Subcutaneous adipose tissue (tissue), 4 donors: ENCODE results near the gene MPL. TPM values are rescaled to one million over a fixed set of nuclear protein-coding genes. Genes with fewer than 3 reads are reported as not detected.

Experiments
- total RNA-seq, 4 donors: library from RNA; depleted of rRNA; stranded (reverse); fragments of >200 nt; gene quantifications; one replicate each; pipeline ENCODE4 v1.1.0, GENCODE V29; 2016
- TF ChIP-seq, protein P1 (sequence below): fragments of 450-650 bp; IDR thresholded peaks from one replicate; pipeline ENCODE4 v1.5.1; 2016; ENCODE audit warnings: low read depth, mild to moderate bottlenecking, control low read depth, antibody characterized with exemption, moderate library complexity

MPL gene
- total RNA-seq, 4 donors from 2014 or later: 0.38 TPM; not detected in 3

DNA sequence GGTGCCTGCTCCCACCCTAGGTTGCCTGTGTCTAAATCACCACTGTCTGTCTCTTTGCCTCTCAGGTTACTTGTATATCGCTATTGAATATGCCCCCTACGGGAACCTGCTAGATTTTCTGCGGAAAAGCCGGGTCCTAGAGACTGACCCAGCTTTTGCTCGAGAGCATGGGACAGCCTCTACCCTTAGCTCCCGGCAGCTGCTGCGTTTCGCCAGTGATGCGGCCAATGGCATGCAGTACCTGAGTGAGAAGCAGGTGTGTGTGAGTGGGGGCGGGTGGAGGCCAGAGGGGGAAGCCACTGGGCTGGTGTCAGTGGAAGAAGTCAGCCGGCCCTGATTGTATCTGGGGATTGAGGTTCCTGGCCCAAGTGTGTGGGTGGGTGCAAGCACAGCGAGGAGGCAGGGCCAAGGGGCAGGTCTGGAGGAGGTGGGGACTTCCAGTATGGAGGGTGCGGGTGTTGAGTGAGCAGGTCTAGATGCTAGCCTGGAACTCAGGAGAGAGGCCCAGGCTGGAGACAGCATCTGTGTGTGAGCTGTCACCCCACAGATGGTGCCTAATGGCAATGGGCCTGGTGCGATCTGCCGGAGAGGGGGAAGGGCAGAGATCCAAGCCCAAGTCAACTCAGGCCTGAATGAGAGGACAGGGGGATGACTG lies 19.7 kb upstream of the MPL start:
- TF ChIP-seq, protein P1, sequence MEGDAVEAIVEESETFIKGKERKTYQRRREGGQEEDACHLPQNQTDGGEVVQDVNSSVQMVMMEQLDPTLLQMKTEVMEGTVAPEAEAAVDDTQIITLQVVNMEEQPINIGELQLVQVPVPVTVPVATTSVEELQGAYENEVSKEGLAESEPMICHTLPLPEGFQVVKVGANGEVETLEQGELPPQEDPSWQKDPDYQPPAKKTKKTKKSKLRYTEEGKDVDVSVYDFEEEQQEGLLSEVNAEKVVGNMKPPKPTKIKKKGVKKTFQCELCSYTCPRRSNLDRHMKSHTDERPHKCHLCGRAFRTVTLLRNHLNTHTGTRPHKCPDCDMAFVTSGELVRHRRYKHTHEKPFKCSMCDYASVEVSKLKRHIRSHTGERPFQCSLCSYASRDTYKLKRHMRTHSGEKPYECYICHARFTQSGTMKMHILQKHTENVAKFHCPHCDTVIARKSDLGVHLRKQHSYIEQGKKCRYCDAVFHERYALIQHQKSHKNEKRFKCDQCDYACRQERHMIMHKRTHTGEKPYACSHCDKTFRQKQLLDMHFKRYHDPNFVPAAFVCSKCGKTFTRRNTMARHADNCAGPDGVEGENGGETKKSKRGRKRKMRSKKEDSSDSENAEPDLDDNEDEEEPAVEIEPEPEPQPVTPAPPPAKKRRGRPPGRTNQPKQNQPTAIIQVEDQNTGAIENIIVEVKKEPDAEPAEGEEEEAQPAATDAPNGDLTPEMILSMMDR: no peak

DNA sequence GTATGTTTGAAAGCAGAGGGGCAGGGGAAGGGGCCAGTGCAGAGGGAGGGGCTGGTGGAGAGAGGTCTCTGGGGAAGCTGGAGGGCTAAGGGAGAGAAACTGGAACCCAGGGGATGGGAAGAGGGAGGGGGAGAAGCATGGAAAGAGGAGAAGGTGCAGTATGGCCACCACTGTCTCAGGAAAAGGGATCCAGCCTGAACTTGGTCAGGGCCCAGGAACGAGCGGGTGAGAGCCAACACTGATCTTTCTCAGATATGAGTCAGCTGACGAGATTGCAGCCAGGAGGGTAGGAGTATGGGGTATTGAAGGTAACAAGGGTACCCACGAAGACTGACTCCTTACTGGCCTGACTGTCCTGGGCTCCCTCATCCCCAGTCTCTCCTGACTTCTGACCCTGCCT lies 18.8 kb upstream of the MPL start:
- TF ChIP-seq, protein P1: no peak

DNA sequence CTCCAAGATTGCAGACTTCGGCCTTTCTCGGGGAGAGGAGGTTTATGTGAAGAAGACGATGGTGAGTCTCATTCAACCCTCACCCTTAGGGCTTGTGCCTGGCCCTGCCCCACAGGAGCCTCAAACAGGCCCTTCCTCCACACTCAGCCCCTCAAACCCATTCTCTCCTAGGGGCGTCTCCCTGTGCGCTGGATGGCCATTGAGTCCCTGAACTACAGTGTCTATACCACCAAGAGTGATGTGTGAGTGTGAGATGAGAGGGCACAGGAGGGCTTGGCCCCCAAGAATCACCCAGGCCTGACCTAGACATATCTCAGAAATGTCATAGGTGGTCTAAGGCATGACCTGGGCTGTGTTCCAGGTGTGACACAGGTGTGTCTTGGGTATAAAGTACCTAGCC lies 18.3 kb upstream of the MPL start:
- TF ChIP-seq, protein P1: no peak

DNA sequence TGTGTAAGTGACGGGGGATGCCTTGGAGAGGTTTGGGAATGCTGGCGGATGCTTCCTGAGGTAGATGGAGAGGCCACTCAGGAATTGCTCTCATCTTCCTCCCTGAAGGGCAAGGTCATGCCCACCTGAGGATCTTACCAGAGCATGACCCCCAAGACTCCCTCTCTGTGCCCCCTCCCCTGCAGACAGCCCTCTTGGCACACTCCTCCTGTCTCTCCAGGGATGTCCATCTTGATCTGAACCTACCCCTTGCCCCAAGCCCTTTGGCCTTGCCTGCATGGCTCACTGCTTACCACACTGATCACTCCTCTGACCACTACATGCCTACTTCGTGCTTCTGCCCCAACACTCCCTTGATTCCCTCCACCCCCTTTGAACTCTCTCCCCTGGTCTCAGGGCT lies 17.9 kb upstream of the MPL start:
- TF ChIP-seq, protein P1: no peak

DNA sequence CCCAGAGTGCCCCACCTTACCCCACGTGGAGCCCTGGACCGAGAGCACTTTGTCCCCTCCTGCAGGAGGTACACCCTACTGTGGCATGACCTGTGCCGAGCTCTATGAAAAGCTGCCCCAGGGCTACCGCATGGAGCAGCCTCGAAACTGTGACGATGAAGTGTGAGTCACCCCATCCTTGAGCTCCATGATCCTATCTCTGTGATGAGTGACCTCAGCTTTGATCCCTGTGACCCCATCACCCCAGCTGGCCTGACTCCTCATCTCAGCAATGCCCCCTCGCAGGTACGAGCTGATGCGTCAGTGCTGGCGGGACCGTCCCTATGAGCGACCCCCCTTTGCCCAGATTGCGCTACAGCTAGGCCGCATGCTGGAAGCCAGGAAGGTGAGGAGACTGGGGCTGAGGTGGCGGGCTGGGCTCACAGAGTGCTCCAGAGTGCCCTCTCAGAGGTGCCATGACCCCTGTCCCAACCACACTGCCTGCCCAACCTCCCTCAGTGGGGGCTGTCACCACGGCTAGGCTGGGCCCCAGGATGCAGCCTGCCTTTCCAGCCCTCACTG lies 16.2 kb upstream of the MPL start:
- TF ChIP-seq, protein P1: no peak

DNA sequence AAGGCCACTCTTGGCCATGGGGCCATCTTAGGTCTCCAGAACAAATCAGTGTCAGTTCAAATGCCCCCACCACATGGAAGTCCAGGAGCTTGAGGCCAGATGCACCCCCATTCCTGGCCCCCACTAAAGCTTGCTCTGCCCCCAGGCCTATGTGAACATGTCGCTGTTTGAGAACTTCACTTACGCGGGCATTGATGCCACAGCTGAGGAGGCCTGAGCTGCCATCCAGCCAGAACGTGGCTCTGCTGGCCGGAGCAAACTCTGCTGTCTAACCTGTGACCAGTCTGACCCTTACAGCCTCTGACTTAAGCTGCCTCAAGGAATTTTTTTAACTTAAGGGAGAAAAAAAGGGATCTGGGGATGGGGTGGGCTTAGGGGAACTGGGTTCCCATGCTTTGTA lies 15.1 kb upstream of the MPL start:
- TF ChIP-seq, protein P1: no peak

DNA sequence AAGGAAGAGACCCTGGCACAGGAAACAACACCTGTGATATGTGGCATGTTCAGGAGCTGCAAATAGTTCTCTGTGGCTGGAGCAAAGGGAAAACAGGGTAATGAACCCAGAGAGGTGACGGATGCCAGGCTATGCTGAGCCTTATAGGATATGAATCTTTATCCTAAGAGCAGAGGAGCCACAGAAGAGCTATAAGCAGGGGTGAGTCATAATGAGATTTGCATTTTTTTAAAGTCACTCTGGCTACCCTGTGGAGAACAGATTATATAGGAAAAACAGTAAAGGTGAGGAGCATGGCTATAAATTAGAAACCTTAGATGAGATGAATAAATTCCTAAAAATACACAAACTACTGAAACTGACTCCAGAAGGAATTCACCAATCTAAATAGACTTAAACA lies 12.8 kb upstream of the MPL start:
- TF ChIP-seq, protein P1: no peak
